Subcutaneous adipose tissue (tissue), 4 donors: ENCODE results near the gene VAT1. TPM values are rescaled to one million over a fixed set of nuclear protein-coding genes. Genes with fewer than 3 reads are reported as not detected.

Experiments
- total RNA-seq, 4 donors: library from RNA; depleted of rRNA; stranded (reverse); fragments of >200 nt; gene quantifications; one replicate each; pipeline ENCODE4 v1.1.0, GENCODE V29; 2016
- TF ChIP-seq, protein P1 (sequence below): fragments of 450-650 bp; IDR thresholded peaks from one replicate; pipeline ENCODE4 v1.5.1; 2016; ENCODE audit warnings: low read depth, mild to moderate bottlenecking, control low read depth, antibody characterized with exemption, moderate library complexity

VAT1 gene
- total RNA-seq, 4 donors from 2014 or later, result 134 to 420 (median 367) TPM

DNA sequence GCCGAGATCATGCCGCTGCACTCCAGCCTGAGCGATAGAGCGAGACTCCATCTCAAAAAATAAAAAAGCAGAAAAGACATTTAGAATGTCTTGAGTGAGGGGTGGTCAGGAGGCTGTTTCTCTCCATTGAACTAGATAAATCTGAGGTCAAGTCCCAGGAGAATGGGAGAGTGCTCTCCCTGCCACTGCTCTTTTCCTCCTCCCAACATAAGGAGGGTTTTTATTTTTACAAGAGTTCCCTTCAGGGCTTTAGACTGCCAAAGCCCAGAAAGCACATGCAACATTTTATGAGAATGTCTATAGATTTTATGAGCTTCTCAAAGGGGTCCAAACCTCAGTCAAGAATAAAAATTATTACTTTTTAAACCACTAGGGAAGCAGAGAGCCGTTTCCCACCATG is 4.4 kb upstream of the VAT1 start:
- TF ChIP-seq, protein P1, sequence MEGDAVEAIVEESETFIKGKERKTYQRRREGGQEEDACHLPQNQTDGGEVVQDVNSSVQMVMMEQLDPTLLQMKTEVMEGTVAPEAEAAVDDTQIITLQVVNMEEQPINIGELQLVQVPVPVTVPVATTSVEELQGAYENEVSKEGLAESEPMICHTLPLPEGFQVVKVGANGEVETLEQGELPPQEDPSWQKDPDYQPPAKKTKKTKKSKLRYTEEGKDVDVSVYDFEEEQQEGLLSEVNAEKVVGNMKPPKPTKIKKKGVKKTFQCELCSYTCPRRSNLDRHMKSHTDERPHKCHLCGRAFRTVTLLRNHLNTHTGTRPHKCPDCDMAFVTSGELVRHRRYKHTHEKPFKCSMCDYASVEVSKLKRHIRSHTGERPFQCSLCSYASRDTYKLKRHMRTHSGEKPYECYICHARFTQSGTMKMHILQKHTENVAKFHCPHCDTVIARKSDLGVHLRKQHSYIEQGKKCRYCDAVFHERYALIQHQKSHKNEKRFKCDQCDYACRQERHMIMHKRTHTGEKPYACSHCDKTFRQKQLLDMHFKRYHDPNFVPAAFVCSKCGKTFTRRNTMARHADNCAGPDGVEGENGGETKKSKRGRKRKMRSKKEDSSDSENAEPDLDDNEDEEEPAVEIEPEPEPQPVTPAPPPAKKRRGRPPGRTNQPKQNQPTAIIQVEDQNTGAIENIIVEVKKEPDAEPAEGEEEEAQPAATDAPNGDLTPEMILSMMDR, result no peak

DNA sequence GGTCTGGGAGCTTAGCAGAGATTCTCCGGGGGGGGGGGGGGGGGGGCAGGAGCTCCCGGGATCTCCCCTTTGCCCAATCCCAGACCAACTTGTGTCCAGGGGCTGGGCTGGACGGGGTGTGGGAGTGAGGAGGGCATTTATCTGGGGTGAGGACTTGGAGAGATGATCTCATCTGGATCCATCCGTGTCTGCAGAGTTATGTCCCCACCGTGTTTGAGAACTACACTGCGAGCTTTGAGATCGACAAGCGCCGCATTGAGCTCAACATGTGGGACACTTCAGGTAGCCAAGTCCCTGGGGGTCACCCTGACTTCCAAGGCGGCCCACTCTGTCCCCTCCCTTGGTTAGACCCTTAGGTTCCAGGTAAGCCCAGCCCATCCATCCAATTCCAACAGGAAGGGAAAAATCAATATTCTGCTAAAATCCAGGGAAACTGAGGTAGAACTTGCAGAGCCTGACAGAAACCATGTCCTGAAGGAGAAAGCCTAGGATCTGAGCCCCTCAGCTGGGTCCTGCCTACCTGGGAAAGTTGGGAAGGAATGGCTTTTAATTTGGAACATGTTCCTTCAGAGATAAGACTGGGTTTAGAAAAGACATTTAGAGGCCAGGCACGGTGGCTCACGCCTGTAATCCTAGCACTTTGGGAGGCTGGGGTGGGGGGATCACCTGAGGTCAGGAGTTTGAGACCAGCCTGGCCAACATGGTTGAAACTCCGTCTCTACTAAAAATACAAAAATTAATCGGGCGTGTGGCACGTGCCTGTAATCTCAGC is 3.8 kb upstream of the VAT1 start:
- TF ChIP-seq, protein P1, result no peak

DNA sequence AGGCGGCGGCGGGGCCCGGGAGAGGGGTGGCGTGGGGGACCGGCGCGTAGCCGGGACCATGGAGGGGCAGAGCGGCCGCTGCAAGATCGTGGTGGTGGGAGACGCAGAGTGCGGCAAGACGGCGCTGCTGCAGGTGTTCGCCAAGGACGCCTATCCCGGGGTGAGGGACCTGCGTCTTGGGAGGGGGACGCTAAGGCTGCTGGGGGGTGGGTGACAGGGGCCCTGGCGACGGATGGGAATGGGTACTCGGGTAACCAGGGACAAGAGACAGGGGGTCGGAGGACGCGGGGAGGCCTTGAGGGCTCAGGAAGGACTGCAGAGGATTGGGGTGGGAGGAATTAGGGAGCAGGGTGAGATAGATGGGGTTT is 3.1 kb upstream of the VAT1 start:
- TF ChIP-seq, protein P1, result no peak

DNA sequence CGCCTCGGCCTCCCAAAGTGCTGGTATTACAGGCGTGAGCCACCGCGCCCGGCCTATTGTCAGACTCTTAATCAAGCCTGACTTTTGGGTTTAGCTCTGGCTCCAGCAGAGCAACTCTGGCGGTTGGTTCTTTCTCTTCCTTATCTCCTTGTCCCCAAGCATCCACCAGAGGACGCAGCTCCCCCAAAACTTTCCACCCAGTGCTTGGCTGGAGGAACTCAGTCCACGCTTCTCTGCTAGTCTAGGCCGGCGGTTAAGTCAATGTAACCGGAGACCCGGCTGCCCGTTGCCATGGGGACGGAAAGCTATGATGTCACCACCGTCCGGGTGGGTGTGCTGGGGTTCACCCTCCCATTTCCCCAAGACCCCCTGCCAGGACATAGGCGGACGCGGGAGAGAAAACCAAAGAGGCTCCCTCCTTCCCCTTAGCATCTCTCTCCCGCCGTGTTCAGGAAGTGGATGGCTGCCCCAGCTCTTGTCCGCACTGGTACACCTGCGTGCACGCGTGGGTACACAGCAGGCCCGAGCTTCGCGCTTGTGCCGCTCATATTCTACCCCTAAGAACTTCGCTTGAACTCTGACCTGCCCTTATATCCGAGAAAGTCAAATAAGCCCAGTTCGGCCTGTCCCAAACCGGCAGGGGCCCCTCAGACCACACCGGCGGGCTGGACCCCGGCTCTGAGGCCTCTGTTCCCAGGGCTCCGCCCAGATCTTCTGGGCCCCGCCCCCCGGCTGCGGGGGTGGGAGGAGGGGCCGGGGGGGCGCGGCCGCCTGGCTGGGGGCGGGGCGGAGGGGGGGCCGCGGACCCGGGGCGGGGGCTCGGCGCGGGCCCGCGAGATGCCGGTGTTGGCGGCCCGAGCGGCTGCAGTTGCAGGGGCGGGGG is 2.5 kb upstream of the VAT1 start, which contains the start of gene RND2:
Gene RND2 (plus strand): TSS at position 825 of the 883 bp plus-strand sequence. CDS start 117 bp downstream, outside the sequence.
- TF ChIP-seq, protein P1, result no peak

DNA sequence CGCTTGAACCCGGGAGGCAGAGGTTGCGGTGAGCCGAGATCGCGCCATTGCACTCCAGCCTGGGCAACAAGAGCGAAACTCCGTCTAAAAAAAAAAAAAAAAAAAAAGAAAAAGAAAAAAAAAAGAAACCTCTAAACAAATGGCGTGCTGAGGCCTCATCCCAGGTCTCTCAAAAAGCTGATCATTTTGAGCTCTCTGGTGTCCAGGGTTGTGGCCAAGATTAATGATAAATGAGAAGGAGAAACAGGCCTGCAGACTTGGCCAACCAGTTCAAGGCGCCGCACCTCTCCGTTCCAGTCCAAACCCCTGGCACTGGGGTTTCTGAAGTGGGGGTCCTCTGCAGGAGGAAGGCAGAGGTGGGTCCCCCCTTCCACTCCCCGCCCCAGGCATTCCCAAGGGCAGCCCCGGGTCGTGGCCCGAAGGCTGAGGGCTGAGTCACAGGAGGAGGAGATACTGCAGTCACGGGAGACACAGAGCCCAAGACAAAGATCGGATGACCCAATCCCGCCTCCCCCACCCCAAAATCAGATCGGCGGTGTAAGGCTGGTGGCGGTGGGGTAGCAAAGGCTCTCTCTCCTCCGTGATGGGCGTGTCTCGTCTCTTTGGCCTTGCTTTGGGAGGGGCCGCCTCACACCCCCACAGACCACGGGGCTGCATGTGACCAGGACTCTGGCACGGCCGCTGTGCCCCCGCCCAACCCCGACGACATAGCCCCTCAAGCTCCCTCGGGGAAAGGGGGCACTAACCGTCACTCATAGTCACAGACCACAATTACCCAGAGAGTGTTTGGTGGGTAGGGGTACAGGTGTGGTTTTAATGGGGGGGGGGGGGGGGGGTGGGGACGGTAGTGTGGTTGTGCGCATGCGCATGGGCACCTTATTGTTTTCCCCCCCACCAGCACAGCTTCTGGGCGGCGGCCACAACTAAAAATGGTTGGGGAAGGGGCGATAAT is 1.1 kb downstream of the VAT1 start:
- TF ChIP-seq, protein P1, result no peak

DNA sequence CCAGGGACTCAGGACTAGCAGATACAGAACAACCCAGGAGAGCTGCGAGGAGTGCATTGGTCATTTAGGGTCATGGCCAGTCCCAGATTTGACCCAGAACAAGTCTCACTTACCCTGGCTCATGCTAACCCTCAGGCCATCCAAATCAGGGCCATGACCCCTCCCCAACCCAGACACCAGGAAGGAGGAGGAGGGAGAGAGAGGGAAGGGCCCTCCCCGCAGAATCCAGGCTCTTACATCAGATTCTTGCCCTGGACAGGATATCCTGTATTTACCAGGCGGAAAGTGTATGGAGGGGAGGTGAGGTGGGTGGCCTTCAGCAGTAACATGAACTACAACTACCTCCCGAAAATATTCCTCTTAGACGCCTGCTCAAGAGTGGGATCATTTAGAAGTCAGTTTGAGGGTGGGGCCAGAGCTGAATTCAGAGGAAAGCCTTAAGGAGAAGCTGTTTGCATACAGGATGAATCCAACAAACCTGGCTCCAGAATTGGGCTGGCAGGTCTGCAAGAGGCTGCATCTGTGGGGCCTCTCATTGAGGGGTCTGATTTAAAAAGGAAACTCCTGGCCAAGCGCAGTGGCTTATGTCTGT is 2.1 kb downstream of the VAT1 start:
- TF ChIP-seq, protein P1, result no peak
